Suprapubic skin (tissue), 3 donors: ENCODE results near the gene NUP153.

Experiments
- CTCF ChIP-seq, 2 donors: fragments of 200-600 bp in 1 of 2; fragments of 450-650 bp in 1 of 2; sonication (generic) in 1 of 2; IDR thresholded peaks; one replicate each; pipeline ENCODE4 v1.5.1; 2016 to 2019; ENCODE audit warnings: antibody characterized with exemption in 2 of 2, mild to moderate bottlenecking in 1 of 2, moderate library complexity in 1 of 2
- POLR2AphosphoS5 ChIP-seq, 3 donors: sonication (generic); formaldehyde crosslinking; IDR thresholded peaks; one replicate each; pipeline ENCODE4 v1.6.1; 2017; ENCODE audit warnings: antibody characterized with exemption in 3 of 3

GRCh38 chr6:17621003-17621402 lies 85.7 kb downstream of the NUP153 start:
- TF ChIP-seq CTCF (IDR thresholded peaks at IDR 0.05): no peak
- TF ChIP-seq POLR2AphosphoS5 (IDR thresholded peaks at IDR 0.05): no peak
